ENCODE results near the gene OR2M5.

The OR2M5 gene

GRCh38 chr1:248164031-248164430 is 19.1 kb downstream of the OR2M5 start:
- TF ChIP-seq POLR2AphosphoS5 (IDR thresholded peaks at IDR 0.05; ENCODE audit: low read depth): no peak
- no peak for TF ChIP-seq GABPA (IDR thresholded peaks at IDR 0.05; ENCODE audit: low read depth)
- no peak for TF ChIP-seq CTCF (IDR thresholded peaks at IDR 0.05; ENCODE audit: insufficient read depth, low read length)
- TF ChIP-seq SPI1 (IDR thresholded peaks at IDR 0.05; ENCODE audit: borderline replicate concordance, low read depth): no peak
- no peak for TF ChIP-seq REST (IDR thresholded peaks at IDR 0.05; ENCODE audit: insufficient replicate concordance, low read depth)
- no peak for DNase-seq (ENCODE audit: low read depth in 1 of 2, low spot score in 1 of 2)
- Histone ChIP-seq H3K27ac (replicated peaks) (no peak overlapping the region), H3K27me3 (ENCODE audit: insufficient read depth, poor library complexity, severe bottlenecking) (no peaks in the 10 kb centered on the region), H3K4me3 (replicated peaks; ENCODE audit: insufficient read depth, low read length) (no peak overlapping the region)

- DNase-seq (ENCODE audit: low read depth in 1 of 2, low spot score in 1 of 2): no peak
- TF ChIP-seq GABPA (IDR thresholded peaks at IDR 0.05; ENCODE audit: low read depth) (no peak), SPI1 (IDR thresholded peaks at IDR 0.05; ENCODE audit: borderline replicate concordance, low read depth) (no peak), REST (IDR thresholded peaks at IDR 0.05; ENCODE audit: insufficient replicate concordance, low read depth) (no peak), POLR2AphosphoS5 (IDR thresholded peaks at IDR 0.05; ENCODE audit: low read depth) (no peak), CTCF (IDR thresholded peaks at IDR 0.05; ENCODE audit: insufficient read depth, low read length) (no peak)
- H3K27me3 ChIP-seq (ENCODE audit: insufficient read depth, poor library complexity, severe bottlenecking): no peaks in the 10 kb centered on the region
- H3K4me3 ChIP-seq (replicated peaks; ENCODE audit: insufficient read depth, low read length): no peak overlapping the region
- H3K27ac ChIP-seq (replicated peaks): no peak overlapping the region
Measured at GRCh38 chr1:248165186-248165585, 20.2 kb downstream of the OR2M5 start.

GRCh38 chr1:248174521-248174920 is 29.6 kb downstream of the OR2M5 start, which contains the start of gene OR2M2:
Gene OR2M2, plus strand, starts transcription at chr1:248174821. Its CDS starts 5,165 bp downstream, at chr1:248179986.
- Histone ChIP-seq H3K27me3 (ENCODE audit: insufficient read depth, poor library complexity, severe bottlenecking) (no peaks in the 10 kb centered on the region), H3K4me3 (replicated peaks; ENCODE audit: insufficient read depth, low read length) (no peak within 1 kb of the TSS), H3K27ac (replicated peaks) (no peak within 1 kb of the TSS)
- no peak for DNase-seq (ENCODE audit: low read depth in 1 of 2, low spot score in 1 of 2)
- TF ChIP-seq CTCF (IDR thresholded peaks at IDR 0.05; ENCODE audit: insufficient read depth, low read length) (no peak), POLR2AphosphoS5 (IDR thresholded peaks at IDR 0.05; ENCODE audit: low read depth) (no peak), GABPA (IDR thresholded peaks at IDR 0.05; ENCODE audit: low read depth) (no peak), REST (IDR thresholded peaks at IDR 0.05; ENCODE audit: insufficient replicate concordance, low read depth) (no peak), SPI1 (IDR thresholded peaks at IDR 0.05; ENCODE audit: borderline replicate concordance, low read depth) (no peak)

All from HL-60 (cell line).